MCF 10A (cell line): ENCODE results near the gene MRGPRE. TPM values are rescaled to one million over a fixed set of nuclear protein-coding genes. Genes with fewer than 3 reads are reported as not detected.

Source experiments
- BruUV-seq: library from RNA; stranded (reverse); fragments of 400-500 nt; replicated peaks from 2 replicates; lab custom pipeline; 2021; lab: Mats Ljungman, UMichigan
- CTCF ChIA-PET: fragments of 300-600 bp; sonication (Branson Sonifier 250); formaldehyde crosslinking; extraction: SDS; loops from one replicate; lab custom pipeline; 2021; ENCODE audit warnings: antibody characterized with exemption, inconsistent platforms; lab: Yijun Ruan, JAX
- POLR2A ChIA-PET: fragments of 300-600, 350-650 bp; sonication (Branson Sonifier 250); formaldehyde crosslinking; extraction: SDS; loops from one replicate; lab custom pipeline; 2020; ENCODE audit warnings: antibody characterized with exemption, inconsistent platforms; lab: Yijun Ruan, JAX
- DNase-seq: peaks from one replicate; pipeline ENCODE4 v3.0.0-alpha.2; 2018; ENCODE audit not compliant: unreplicated experiment
- H3K27ac Mint-ChIP-seq: one replicate; pipeline ENCODE4 v1.8.0; 2022; ENCODE audit warnings: mild to moderate bottlenecking, low read depth, mixed read lengths; ENCODE audit not compliant: unreplicated experiment
- H3K27me3 Mint-ChIP-seq: one replicate; pipeline ENCODE4 v1.8.0; 2022; ENCODE audit warnings: mixed read lengths; ENCODE audit not compliant: insufficient read depth, unreplicated experiment
- H3K36me3 Mint-ChIP-seq: one replicate; pipeline ENCODE4 v1.8.0; 2022; ENCODE audit warnings: mild to moderate bottlenecking, moderate library complexity, mixed read lengths; ENCODE audit not compliant: insufficient read depth, unreplicated experiment
- H3K4me1 Mint-ChIP-seq: one replicate; pipeline ENCODE4 v1.8.0; 2022; ENCODE audit warnings: mixed read lengths; ENCODE audit not compliant: insufficient read depth, unreplicated experiment
- H3K4me3 Mint-ChIP-seq: one replicate; pipeline ENCODE4 v1.8.0; 2022; ENCODE audit warnings: mild to moderate bottlenecking, moderate library complexity, mixed read lengths; ENCODE audit not compliant: unreplicated experiment
- H3K9me3 Mint-ChIP-seq: one replicate; pipeline ENCODE4 v1.8.0; 2022; ENCODE audit warnings: mixed read lengths; ENCODE audit not compliant: unreplicated experiment
- CTCF ChIP-seq: fragments of 200-600 bp; IDR thresholded peaks from one replicate; pipeline ENCODE4 v1.8.0; 2022; ENCODE audit warnings: antibody characterized with exemption, mild to moderate bottlenecking; ENCODE audit not compliant: unreplicated experiment
- intact Hi-C: fragments of 100-400 bp; cut with micrococcal nuclease; formaldehyde crosslinking; loops from 2 replicates; pipeline ENCODE4 v1.14.1; 2022
- total RNA-seq: library from RNA; stranded (reverse); gene quantifications from 2 replicates; pipeline ENCODE4 v1.2.3, GENCODE V29; 2022

The MRGPRE gene
- total RNA-seq, 1 experiment from 2014 or later, result not detected

- Mint-ChIP-seq H3K4me1 (peaks cover 13% of the 10 kb centered on the region), H3K4me3 (no peak overlapping the region), H3K9me3 (no peaks in the 10 kb centered on the region), H3K27me3 (peaks cover 65% of the 10 kb centered on the region), H3K36me3 (no peaks in the 10 kb centered on the region), H3K27ac (no peak overlapping the region)
- intact Hi-C loops, result loop anchor here (10.0 kb wide), 1 partner anchor 191 kb away; no protein-coding TSS in a partner anchor
- POLR2A ChIA-PET, result no interaction called here
- no peak for DNase-seq
- BruUV-seq, result no TSS peak
- no peak for TF ChIP-seq CTCF
- CTCF ChIA-PET, result interaction anchor here (0.5 to 1.4 kb wide), 3 partner anchors 43 to 123 kb away, joined by 3 to 6 read pairs (median 3); no protein-coding TSS in a partner anchor
Measured at GRCh38 chr11:3213659-3214419, 18.4 kb downstream of the MRGPRE start.

GRCh38 chr11:3208272-3208671 lies 23.9 kb downstream of the MRGPRE start:
- Mint-ChIP-seq H3K4me3 (no peak overlapping the region), H3K27me3 (peaks cover 16% of the 10 kb centered on the region)

GRCh38 chr11:3207526-3208189 lies 24.6 kb downstream of the MRGPRE start:
- Mint-ChIP-seq H3K36me3 (no peaks in the 10 kb centered on the region), H3K4me3 (no peak overlapping the region), H3K4me1 (no peaks in the 10 kb centered on the region), H3K27me3 (peaks cover 16% of the 10 kb centered on the region), H3K27ac (no peak overlapping the region), H3K9me3 (no peaks in the 10 kb centered on the region)
- DNase-seq, result no peak
- no TSS peak for BruUV-seq
- TF ChIP-seq CTCF, result no peak
- CTCF ChIA-PET, result interaction anchor here (0.6 to 1.6 kb wide), 2 partner anchors 10 to 201 kb away, joined by 3 to 4 read pairs; no protein-coding TSS in a partner anchor
- intact Hi-C loops, result no loop called here
- POLR2A ChIA-PET, result no interaction called here

More at GRCh38 chr11:3208272-3208671, 23.9 kb downstream of the MRGPRE start:
- ChIA-PET CTCF (interaction anchor here (0.6 to 1.6 kb wide), 2 partner anchors 171 to 200 kb away, joined by 4 to 5 read pairs; no protein-coding TSS in a partner anchor), POLR2A (no interaction called here)
- no TSS peak for BruUV-seq
- peaks cover under 1% of the 10 kb centered on the region for H3K4me1 Mint-ChIP-seq
- H3K36me3 Mint-ChIP-seq, result no peaks in the 10 kb centered on the region
- TF ChIP-seq CTCF, result no peak
- no peak for DNase-seq
- no peak overlapping the region for H3K27ac Mint-ChIP-seq
- no peaks in the 10 kb centered on the region for H3K9me3 Mint-ChIP-seq
- intact Hi-C loops, result no loop called here

GRCh38 chr11:3206922-3207204 lies 25.4 kb downstream of the MRGPRE start:
- Mint-ChIP-seq H3K27ac (no peak overlapping the region), H3K4me1 (no peaks in the 10 kb centered on the region), H3K36me3 (no peaks in the 10 kb centered on the region), H3K9me3 (no peaks in the 10 kb centered on the region), H3K27me3 (peaks cover 19% of the 10 kb centered on the region), H3K4me3 (no peak overlapping the region)
- no peak for TF ChIP-seq CTCF
- intact Hi-C loops, result no loop called here
- ChIA-PET POLR2A (no interaction called here), CTCF (interaction anchor here (0.6 to 1.6 kb wide), 2 partner anchors 11 to 202 kb away, joined by 3 to 4 read pairs; no protein-coding TSS in a partner anchor)
- BruUV-seq, result no TSS peak
- DNase-seq, result no peak
